Measurements from ENCODE around the gene SNAPC5. TPM values are rescaled to one million over a fixed set of nuclear protein-coding genes. Genes with fewer than 3 reads are reported as not detected.

The SNAPC5 gene
- total and polyA plus RNA-seq, 10 of the 15 experiments (the other 5 are each of a cell fraction or from before 2014, with no cell fraction given), result 14.4 to 53.5 (median 36.9) TPM

- no peak for TF ChIP-seq BCL3 (IDR thresholded peaks at IDR 0.05; ENCODE audit: borderline replicate concordance, insufficient read depth, low read depth, low read length, poor library complexity, severe bottlenecking)
- TF ChIP-seq WRNIP1 (IDR thresholded peaks at IDR 0.05; ENCODE audit: borderline replicate concordance, low read depth, low read length), result 0 out of 2 replicates have a peak, but pooled peaks have one; percentile 91
- no peak for TF ChIP-seq ZNF592 (IDR thresholded peaks at IDR 0.05)
- peak; percentile 95 for TF ChIP-seq MXI1 (IDR thresholded peaks at IDR 0.05; ENCODE audit: low read depth, low read length)
- TF ChIP-seq NFXL1 (IDR thresholded peaks at IDR 0.05; ENCODE audit: borderline replicate concordance), result no peak
- peak; percentile 94 for TF ChIP-seq POLR2AphosphoS2 (IDR thresholded peaks at IDR 0.05; ENCODE audit: low read depth, low read length)
- TF ChIP-seq ZNF217 (IDR thresholded peaks at IDR 0.05), result no peak
- TF ChIP-seq BMI1 (IDR thresholded peaks at IDR 0.05; ENCODE audit: borderline replicate concordance), result no peak
- TF ChIP-seq POLR2A (IDR thresholded peaks at IDR 0.05; ENCODE audit: low read depth, low read length), result peak; percentile 98
- no peak for TF ChIP-seq SP1 (IDR thresholded peaks at IDR 0.05; ENCODE audit: low read depth, low read length)
- peak; percentile 48; the same call in 1 of the 2 replicates for TF ChIP-seq HCFC1 (IDR thresholded peaks at IDR 0.05; ENCODE audit: low read length)
- peak in 1 of 2 experiments; percentile 35; a peak in 2 of 4 replicates for TF ChIP-seq IKZF2 (IDR thresholded peaks at IDR 0.05)
- TF ChIP-seq IKZF1 (conservative IDR thresholded peaks at IDR 0.05), result peak; percentile 55; the same call in 1 of the 2 replicates
- no peak for TF ChIP-seq NRF1 (conservative IDR thresholded peaks at IDR 0.05; ENCODE audit: low read depth, low read length)
- TF ChIP-seq ESRRA (IDR thresholded peaks at IDR 0.05; ENCODE audit: low read length), result no peak
- no peak for TF ChIP-seq E4F1 (IDR thresholded peaks at IDR 0.05; ENCODE audit: borderline replicate concordance, partially characterized antibody)
- TF ChIP-seq EED (IDR thresholded peaks at IDR 0.05; ENCODE audit: low read depth), result no peak
- no peak; a peak in 1 of 4 replicates for TF ChIP-seq CEBPB (IDR thresholded peaks at IDR 0.05; ENCODE audit: borderline replicate concordance in 1 of 2, low read depth in 2 of 2, low read length in 2 of 2)
- no peak; the same call in 1 of the 2 replicates for TF ChIP-seq SPI1 (IDR thresholded peaks at IDR 0.05; ENCODE audit: borderline replicate concordance, insufficient read depth, low read depth, low read length)
- TF ChIP-seq IRF4 (IDR thresholded peaks at IDR 0.05; ENCODE audit: low read depth, low read length), result peak; percentile 63
- peak; percentile 85; the same call in 1 of the 2 replicates for TF ChIP-seq SMARCA5 (IDR thresholded peaks at IDR 0.05)
- no peak for TF ChIP-seq NR2C2 (IDR thresholded peaks at IDR 0.05; ENCODE audit: borderline replicate concordance, control insufficient read depth, insufficient read length, low read depth)
Observed at GRCh38 chr15:66504563-66505429, 7.2 kb upstream of the SNAPC5 start, which contains the start of the genes RPL4 and ZWILCH (continued).

All from GM12878 (cell line).